Astrocyte (in vitro differentiated cells and primary cell): ENCODE data around the gene MICAL2. TPM values are rescaled to one million over a fixed set of nuclear protein-coding genes. Genes with fewer than 3 reads are reported as not detected.

Experiments
- DNase-seq: peaks from one replicate; pipeline ENCODE4 v3.0.0-alpha.2; 2010; ENCODE audit warnings: low read depth
- FAIRE-seq: peaks from 2 replicates; lab custom pipeline; 2011; peaks lifted over from hg19 to GRCh38; lab: Jason Lieb, UNC
- H2AFZ ChIP-seq: 2 replicates; pipeline ENCODE4 v1.6.0; 2012; ENCODE audit warnings: low read depth, low read length, inconsistent platforms
- H3K27ac ChIP-seq: 2 replicates; pipeline ENCODE4 v1.5.1; 2011; ENCODE audit warnings: low read depth, low read length, inconsistent platforms
- H3K27me3 ChIP-seq: 2 replicates; pipeline ENCODE4 v1.6.0; 2011; ENCODE audit warnings: low read length, inconsistent platforms; ENCODE audit not compliant: insufficient read depth
- H3K36me3 ChIP-seq: 2 replicates; pipeline ENCODE4 v1.5.1; 2011; ENCODE audit warnings: low read length, inconsistent platforms; ENCODE audit not compliant: insufficient read depth
- H3K4me1 ChIP-seq: 2 replicates; pipeline ENCODE4 v1.5.1; 2011; ENCODE audit warnings: low read length, inconsistent platforms; ENCODE audit not compliant: insufficient read depth
- H3K4me2 ChIP-seq: 2 replicates; pipeline ENCODE4 v1.6.0; 2012; ENCODE audit warnings: low read length, inconsistent platforms
- H3K4me3 ChIP-seq: 2 replicates; pipeline ENCODE4 v1.5.1; 2011; ENCODE audit warnings: low read depth, mild to moderate bottlenecking, low read length, inconsistent platforms; ENCODE audit not compliant: insufficient read depth
- H3K79me2 ChIP-seq: 2 replicates; pipeline ENCODE4 v1.6.0; 2012; ENCODE audit warnings: mild to moderate bottlenecking, low read length, inconsistent platforms; ENCODE audit not compliant: insufficient read depth
- H3K9ac ChIP-seq: 2 replicates; pipeline ENCODE4 v1.6.0; 2012; ENCODE audit warnings: mild to moderate bottlenecking, low read length, inconsistent platforms
- H3K9me3 ChIP-seq: 2 replicates; pipeline ENCODE4 v1.5.1; 2012; ENCODE audit warnings: low read depth, mild to moderate bottlenecking, low read length, inconsistent platforms; ENCODE audit not compliant: insufficient read depth
- H4K20me1 ChIP-seq: 2 replicates; pipeline ENCODE4 v1.6.0; 2012; ENCODE audit warnings: low read length, inconsistent platforms; ENCODE audit not compliant: insufficient read depth
- H3K27ac Mint-ChIP-seq: one replicate; pipeline ENCODE4 v1.8.0; 2021; ENCODE audit warnings: mild to moderate bottlenecking, mixed read lengths; ENCODE audit not compliant: unreplicated experiment
- H3K27me3 Mint-ChIP-seq: one replicate; pipeline ENCODE4 v1.8.0; 2021; ENCODE audit warnings: low read depth, mixed read lengths; ENCODE audit not compliant: unreplicated experiment
- H3K36me3 Mint-ChIP-seq: one replicate; pipeline ENCODE4 v1.8.0; 2021; ENCODE audit warnings: low read depth, mixed read lengths; ENCODE audit not compliant: unreplicated experiment
- H3K4me1 Mint-ChIP-seq: one replicate; pipeline ENCODE4 v1.8.0; 2021; ENCODE audit warnings: low read depth, mixed read lengths; ENCODE audit not compliant: unreplicated experiment
- H3K4me3 Mint-ChIP-seq: one replicate; pipeline ENCODE4 v1.8.0; 2021; ENCODE audit warnings: mild to moderate bottlenecking, moderate library complexity, mixed read lengths; ENCODE audit not compliant: unreplicated experiment
- H3K9me3 Mint-ChIP-seq: one replicate; pipeline ENCODE4 v1.8.0; 2021; ENCODE audit warnings: mild to moderate bottlenecking, mixed read lengths; ENCODE audit not compliant: unreplicated experiment
- CTCF ChIP-seq: IDR thresholded peaks from 2 replicates; pipeline ENCODE4 v1.5.1; 2011; ENCODE audit warnings: low read depth, mild to moderate bottlenecking, inconsistent platforms, low read length, moderate library complexity; ENCODE audit not compliant: insufficient read depth
- EZH2 ChIP-seq: IDR thresholded peaks from 2 replicates; pipeline ENCODE4 v1.6.1; 2012; ENCODE audit warnings: mild to moderate bottlenecking, low read length, inconsistent platforms; ENCODE audit not compliant: insufficient read depth
- total RNA-seq: library from RNA; stranded (reverse); gene quantifications from 2 replicates; pipeline ENCODE4 v1.2.1, GENCODE V29; 2021

MICAL2 gene
- total RNA-seq, 1 donor from 2014 or later = 357 TPM

- Histone ChIP-seq H3K27ac (no peak overlapping the region), H3K27me3 (no peaks in the 10 kb centered on the region), H3K4me1 (peaks cover 2% of the 10 kb centered on the region), H3K9me3 (no peaks in the 10 kb centered on the region), H3K79me2 (peaks cover 10% of the 10 kb centered on the region), H2AFZ (no peak overlapping the region), H3K4me3 (no peak overlapping the region), H3K9ac (no peak overlapping the region), H3K4me2 (no peak overlapping the region), H3K36me3 (peaks cover 74% of the 10 kb centered on the region), H4K20me1 (peaks cover 18% of the 10 kb centered on the region)
- Mint-ChIP-seq H3K27ac (no peak overlapping the region), H3K4me3 (no peak overlapping the region), H3K36me3 (peaks cover 47% of the 10 kb centered on the region), H3K27me3 (no peaks in the 10 kb centered on the region), H3K4me1 (peaks cover 6% of the 10 kb centered on the region), H3K9me3 (no peaks in the 10 kb centered on the region)
- TF ChIP-seq CTCF (no peak), EZH2 (no peak)
- DNase-seq (no peak), FAIRE-seq (no peak)
Observed at GRCh38 chr11:12251666-12252560, 141.5 kb downstream of the MICAL2 start.

- H4K20me1 ChIP-seq = peaks cover 10% of the 10 kb centered on the region
- H3K4me1 ChIP-seq = peaks cover 18% of the 10 kb centered on the region
- DNase-seq = no peak
- Mint-ChIP-seq H3K36me3 (peaks cover 45% of the 10 kb centered on the region), H3K4me3 (no peak overlapping the region), H3K27ac (no peak overlapping the region), H3K9me3 (no peaks in the 10 kb centered on the region), H3K4me1 (peaks cover 7% of the 10 kb centered on the region), H3K27me3 (no peaks in the 10 kb centered on the region)
- no peak overlapping the region for H3K4me2 ChIP-seq
- H3K79me2 ChIP-seq = peaks cover 10% of the 10 kb centered on the region
- FAIRE-seq = no peak
- no peak overlapping the region for H3K27ac ChIP-seq
- H2AFZ ChIP-seq = no peak overlapping the region
- H3K9ac ChIP-seq = no peak overlapping the region
- H3K27me3 ChIP-seq = no peaks in the 10 kb centered on the region
- no peaks in the 10 kb centered on the region for H3K9me3 ChIP-seq
- H3K4me3 ChIP-seq = no peak overlapping the region
- TF ChIP-seq EZH2 (no peak), CTCF (no peak)
- H3K36me3 ChIP-seq = peaks cover 73% of the 10 kb centered on the region
Observed at GRCh38 chr11:12253843-12254281, 143.5 kb downstream of the MICAL2 start.

- H3K9ac ChIP-seq = peak overlapping the region; percentile 25
- no peaks in the 10 kb centered on the region for H3K9me3 Mint-ChIP-seq
- H3K4me3 ChIP-seq = no peak overlapping the region
- FAIRE-seq (no peak), DNase-seq (peak; percentile 51)
- H3K27me3 Mint-ChIP-seq = no peaks in the 10 kb centered on the region
- H3K4me2 ChIP-seq = peak overlapping the region; percentile 0
- no peak for TF ChIP-seq CTCF
- TF ChIP-seq EZH2 = no peak
- H3K4me1 ChIP-seq = peaks cover 18% of the 10 kb centered on the region
- no peaks in the 10 kb centered on the region for H3K79me2 ChIP-seq
- peaks cover 56% of the 10 kb centered on the region for H3K36me3 Mint-ChIP-seq
- H3K4me1 Mint-ChIP-seq = peaks cover 13% of the 10 kb centered on the region
- H2AFZ ChIP-seq = no peak overlapping the region
- no peaks in the 10 kb centered on the region for H3K27me3 ChIP-seq
- H3K36me3 ChIP-seq = peaks cover 83% of the 10 kb centered on the region
- H3K9me3 ChIP-seq = no peaks in the 10 kb centered on the region
- peak overlapping the region; percentile 77 for H3K27ac Mint-ChIP-seq
- H4K20me1 ChIP-seq = peaks cover 3% of the 10 kb centered on the region
- H3K27ac ChIP-seq = peak overlapping the region; percentile 26
- no peak overlapping the region for H3K4me3 Mint-ChIP-seq
Observed at GRCh38 chr11:12258451-12258850, 148.1 kb downstream of the MICAL2 start.
